Inflammatory macrophage treated with lipopolysaccharide for 1 hour (primary cell): ENCODE results near the gene RELB.
A peak's percentile ranks its signal among the peaks of the same experiment; 100 is the strongest.

Experiments used
- DNase-seq, 2 donors: peaks; one replicate each; pipeline ENCODE4 v3.0.0-alpha.2; 2020 to 2022

Gene RELB

GRCh38 chr19:45061965-45062364 is 60.7 kb downstream of the RELB start:
- no peak for DNase-seq

- DNase-seq = no peak
Observed at GRCh38 chr19:45063851-45064801, 62.9 kb downstream of the RELB start.

GRCh38 chr19:45066921-45067661 is 65.8 kb downstream of the RELB start:
- DNase-seq = no peak

- DNase-seq = no peak
Observed at GRCh38 chr19:45068041-45068440, 66.8 kb downstream of the RELB start.

GRCh38 chr19:45069056-45069455 is 67.8 kb downstream of the RELB start:
- DNase-seq = peak; percentile 44 to 66

GRCh38 chr19:45070214-45070613 is 69.0 kb downstream of the RELB start:
- DNase-seq = no peak

- DNase-seq = no peak
Observed at GRCh38 chr19:45070861-45071544, 69.7 kb downstream of the RELB start.

- no peak for DNase-seq
Observed at GRCh38 chr19:45071545-45071938, 70.3 kb downstream of the RELB start.

GRCh38 chr19:45071969-45072790 is 70.9 kb downstream of the RELB start:
- DNase-seq = no peak

- DNase-seq = no peak
Observed at GRCh38 chr19:45074744-45075300, 73.6 kb downstream of the RELB start.

GRCh38 chr19:45075301-45076028 is 74.2 kb downstream of the RELB start:
- DNase-seq = peak; percentile 84 to 89

GRCh38 chr19:45076029-45076850 is 75.0 kb downstream of the RELB start, which contains the start of gene ZNF296:
Gene ZNF296, minus strand, starts transcription at chr19:45076478. Its CDS starts 105 bp downstream, at chr19:45076373.
- DNase-seq = peak; percentile 52 to 60

- no peak for DNase-seq
Observed at GRCh38 chr19:45076851-45077730, 75.8 kb downstream of the RELB start.

GRCh38 chr19:45078390-45079062 is 77.3 kb downstream of the RELB start:
- no peak for DNase-seq

- DNase-seq = peak; percentile 61 to 74
Observed at GRCh38 chr19:45079063-45079910, 78.0 kb downstream of the RELB start, which contains the start of gene GEMIN7. Gene GEMIN7, plus strand, starts transcription at chr19:45079260. Its CDS starts 10,855 bp downstream, at chr19:45090115.

- no peak for DNase-seq
Observed at GRCh38 chr19:45079911-45080370, 78.7 kb downstream of the RELB start.

- DNase-seq = no peak
Observed at GRCh38 chr19:45082170-45082569, 80.9 kb downstream of the RELB start.
